Jurkat, Clone E6-1 (cell line): ENCODE results near the gene UCN. TPM values are rescaled to one million over a fixed set of nuclear protein-coding genes. Genes with fewer than 3 reads are reported as not detected.
"Not testable (repeated sequence)": the region's sequence is repeated elsewhere in the genome, so short reads cannot be mapped to it uniquely, and the experiment has no call there.

Experiments used
- DNase-seq: peaks from one replicate; pipeline ENCODE4 v3.0.0-alpha.2; 2011; ENCODE audit warnings: low read depth, low spot score
- H3K4me3 ChIP-seq: 2 replicates; pipeline ENCODE4 v1.5.1; 2011; ENCODE audit warnings: mild to moderate bottlenecking, low read length, control low read depth, moderate library complexity
- polyA plus RNA-seq: library from polyadenylated mRNA; unstranded; fragments of >200 nt; gene quantifications from one replicate; pipeline ENCODE4 v1.2.1, GENCODE V29; 2012; ENCODE audit warnings: missing spikeins; ENCODE audit not compliant: insufficient read length, insufficient read depth

Gene UCN
- polyA plus RNA-seq = 1.1 TPM

DNA sequence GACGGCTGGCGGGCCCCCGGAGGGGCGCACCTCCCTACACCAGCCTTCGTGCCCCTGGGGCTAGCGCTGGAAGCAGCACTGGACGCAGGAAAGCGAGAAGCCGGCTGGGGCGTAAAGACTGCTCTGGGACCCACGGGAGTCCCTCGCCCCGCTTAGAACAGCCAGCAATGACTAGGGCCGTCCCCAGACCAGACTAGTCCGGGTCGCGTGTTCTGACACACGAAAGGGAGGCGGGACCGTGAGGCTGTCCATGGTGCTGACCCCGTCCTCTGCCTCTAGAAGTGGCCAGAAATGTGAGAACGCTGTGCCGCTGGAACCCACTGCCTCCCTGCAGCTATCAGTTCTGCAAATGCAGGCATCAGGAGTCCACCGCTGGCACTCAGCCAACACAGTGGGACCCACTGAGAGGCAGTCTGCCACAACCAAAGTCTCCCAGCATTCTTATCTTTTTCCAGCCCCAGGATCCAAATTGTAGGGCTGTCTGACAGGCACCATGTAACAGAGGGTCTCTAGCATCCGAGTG lies at the start of gene UCN:
Gene UCN (minus strand): TSS at position 87 of the 523 bp plus-strand sequence. CDS start 550 bp downstream, outside the sequence.
- DNase-seq = no peak
- H3K4me3 ChIP-seq = no peak within 1 kb of the TSS

DNA sequence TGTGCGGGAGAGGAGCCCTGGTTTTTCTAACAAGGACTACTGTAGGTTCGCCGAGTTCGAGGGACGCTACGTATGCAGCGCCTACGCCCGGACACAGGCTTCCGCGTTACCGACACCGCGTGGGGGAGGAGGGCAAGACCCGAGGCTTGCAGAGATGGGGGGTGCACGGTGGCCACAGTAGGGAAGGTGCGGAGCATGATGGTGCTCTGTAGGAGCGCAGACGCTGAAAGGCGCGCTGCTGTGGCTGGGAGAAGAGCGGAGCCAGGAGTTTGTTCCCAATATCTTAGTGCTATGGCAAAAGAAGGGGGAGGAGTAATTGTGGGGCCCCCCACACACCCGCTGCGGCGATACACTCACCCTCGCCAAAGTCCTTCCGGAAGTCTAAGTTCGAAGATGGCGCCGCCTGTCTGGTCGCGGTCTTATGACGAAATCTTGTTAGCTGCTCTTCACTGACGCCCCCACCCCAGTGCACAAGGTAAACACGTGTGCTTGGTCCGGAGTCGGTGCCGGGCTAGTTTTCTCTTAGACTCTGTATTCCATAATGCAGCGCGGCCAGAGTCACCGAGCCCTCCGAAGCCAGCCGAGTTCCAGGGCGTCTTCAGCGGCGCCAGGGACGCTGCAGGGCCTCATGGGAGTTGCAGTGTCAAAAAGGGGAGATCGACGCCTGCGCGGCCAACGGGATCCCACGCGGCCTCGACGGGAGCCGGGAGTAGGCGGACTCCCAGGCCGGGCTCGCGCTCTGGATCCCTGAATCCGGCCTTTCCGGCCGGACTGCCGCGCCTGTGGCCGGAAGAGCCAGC lies 48.3 kb upstream of the UCN start, which contains the start of gene GTF3C2:
Gene GTF3C2 (minus strand): TSS at position 383 of the 800 bp plus-strand sequence. CDS start 13,210 bp downstream, outside the sequence.
- peak within 1 kb of the TSS; percentile 99 for H3K4me3 ChIP-seq

DNA sequence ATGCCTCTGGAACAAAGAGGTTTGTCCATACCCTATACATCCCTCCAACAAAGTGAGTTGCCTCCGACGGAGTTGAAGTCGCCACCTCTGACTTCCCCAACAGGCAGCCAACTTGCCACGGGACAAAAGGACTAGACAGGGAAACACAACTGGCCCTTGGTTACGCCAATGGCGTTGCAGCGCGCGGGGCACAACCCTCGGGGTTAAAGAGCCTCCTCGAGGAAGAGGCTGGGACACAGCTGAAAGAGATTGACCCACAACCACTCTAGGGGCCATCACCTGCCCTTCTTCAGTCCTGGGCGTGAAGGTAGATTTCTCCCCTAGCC lies 47.8 kb upstream of the UCN start:
- H3K4me3 ChIP-seq = peak overlapping the region; percentile 99
- no peak for DNase-seq

More for the DNA sequence above, 48.3 kb upstream of the UCN start, which contains the start of gene GTF3C2:
- peak; percentile 94 for DNase-seq

DNA sequence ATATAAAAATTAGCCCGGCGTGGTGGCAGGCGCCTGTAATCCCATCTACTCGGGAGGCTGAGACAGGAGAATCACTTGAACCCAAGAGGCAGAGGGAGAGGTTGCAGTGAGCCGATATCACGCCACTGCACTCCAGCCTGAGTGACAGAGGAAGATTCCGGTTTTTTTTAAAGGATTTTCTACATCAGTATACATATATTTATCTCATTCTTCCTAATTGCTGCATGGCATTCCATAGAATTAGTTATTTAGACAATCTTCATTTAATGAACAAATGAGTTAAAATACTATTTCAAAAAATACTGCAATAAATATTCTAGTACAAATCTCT lies 46.3 kb upstream of the UCN start:
- no peak overlapping the region for H3K4me3 ChIP-seq

GRCh38 chr2:27353762-27354596 lies 45.7 kb upstream of the UCN start:
- no peak for DNase-seq
- H3K4me3 ChIP-seq = no peak overlapping the region

More for the DNA sequence above, 46.3 kb upstream of the UCN start:
- DNase-seq = no peak

GRCh38 chr2:27353386-27353761 lies 45.1 kb upstream of the UCN start:
- DNase-seq, H3K4me3 ChIP-seq: not testable (repeated sequence)

DNA sequence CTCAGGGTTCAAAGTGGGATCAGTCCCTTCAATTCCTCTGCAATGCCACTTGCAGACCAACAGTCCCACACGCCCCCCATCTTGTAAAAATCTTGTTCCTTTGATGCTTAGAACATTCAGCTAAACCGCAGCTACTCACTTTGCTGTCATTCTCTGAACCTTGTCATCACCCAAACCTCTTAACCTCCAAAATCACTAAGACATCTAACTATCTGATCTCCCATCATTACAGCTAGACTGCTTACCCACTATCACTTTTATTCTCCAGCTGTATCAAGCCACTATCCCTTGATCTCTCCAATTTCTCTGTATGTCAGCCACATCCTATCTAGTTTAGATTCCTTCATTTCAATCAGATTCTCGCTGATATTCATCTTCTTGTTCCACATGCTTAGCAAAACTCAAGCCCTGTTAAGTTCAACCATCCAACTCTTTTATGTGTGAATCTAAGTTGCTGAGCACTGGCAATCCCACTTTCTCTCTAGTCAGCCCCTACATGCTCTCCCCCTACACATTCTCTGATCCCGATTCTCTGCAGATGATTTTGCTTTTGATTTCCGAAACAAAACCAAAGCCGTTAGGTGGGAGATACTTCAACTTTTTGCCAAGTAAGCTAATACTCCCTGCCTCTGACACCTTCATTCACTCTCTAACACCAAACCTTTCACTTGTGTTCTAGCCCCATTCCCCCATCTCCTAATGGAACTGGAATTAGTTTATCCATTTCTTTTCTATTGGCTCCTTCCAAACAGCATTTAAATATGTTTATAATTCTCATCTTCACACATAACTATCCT lies 43.8 kb upstream of the UCN start:
- no peak overlapping the region for H3K4me3 ChIP-seq
- peak; percentile 91 for DNase-seq

GRCh38 chr2:27350106-27350693 lies 42.0 kb upstream of the UCN start:
- DNase-seq = no peak
- no peak overlapping the region for H3K4me3 ChIP-seq

DNA sequence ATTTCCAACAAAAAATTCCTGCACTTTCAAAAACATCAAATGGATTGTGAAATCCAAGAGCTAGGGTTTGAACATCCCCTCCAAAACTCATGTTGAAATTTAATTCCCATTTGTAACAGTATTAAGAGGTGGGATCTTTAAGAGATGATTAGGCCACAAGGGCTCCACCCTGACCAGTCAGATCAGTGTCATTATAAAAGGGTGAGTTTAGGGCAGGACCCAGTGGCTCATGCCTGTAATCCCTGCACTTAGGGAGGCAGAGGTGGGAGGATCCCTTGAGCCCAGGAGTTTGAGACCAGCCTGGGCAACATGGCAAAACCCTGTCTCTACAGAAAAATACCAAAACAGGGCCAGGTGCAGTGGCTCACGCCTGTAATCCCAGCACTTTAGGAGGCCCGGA lies 39.4 kb upstream of the UCN start:
- no peak overlapping the region for H3K4me3 ChIP-seq
- no peak for DNase-seq

DNA sequence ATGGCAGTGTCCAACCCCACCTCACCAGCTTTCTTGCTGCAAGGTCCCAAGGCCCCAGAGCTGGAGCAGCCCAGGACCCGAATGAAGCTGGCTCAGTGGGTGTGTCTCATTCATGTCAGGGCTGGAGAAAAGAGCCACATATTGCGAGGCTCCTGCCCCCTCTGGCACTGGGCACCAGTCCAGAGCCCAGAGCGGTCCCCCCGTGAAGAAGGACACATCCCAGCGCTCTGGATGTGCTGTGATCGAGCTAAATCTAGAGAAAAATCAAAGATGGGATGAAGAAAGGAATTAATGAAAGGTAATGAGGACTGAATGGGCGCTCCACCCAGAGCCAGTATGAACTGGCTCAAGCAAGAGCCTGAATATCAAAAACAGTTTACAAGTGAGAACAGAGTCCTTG lies 27.9 kb upstream of the UCN start:
- DNase-seq = no peak
- H3K4me3 ChIP-seq = no peak overlapping the region

DNA sequence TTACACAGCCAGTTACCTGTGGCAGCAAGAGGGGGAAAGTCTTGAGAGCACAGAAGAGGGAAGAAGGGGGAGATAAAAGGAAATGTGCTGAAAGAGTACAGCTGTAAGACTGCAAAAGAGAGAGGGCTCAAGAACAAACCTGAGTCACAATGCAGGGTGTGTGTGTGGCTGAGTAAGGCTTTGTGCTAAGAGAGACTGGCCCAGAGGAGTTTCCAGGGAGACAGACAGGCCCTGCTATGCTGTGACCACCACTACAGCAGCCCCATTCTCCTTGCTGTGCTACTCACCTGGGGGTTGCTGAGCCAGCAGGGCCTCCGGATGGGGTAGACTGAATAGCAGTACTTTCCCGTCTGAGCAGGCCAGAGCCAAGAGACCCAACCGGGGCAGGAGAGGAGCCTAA lies 27.1 kb upstream of the UCN start:
- H3K4me3 ChIP-seq = no peak overlapping the region
- no peak for DNase-seq

DNA sequence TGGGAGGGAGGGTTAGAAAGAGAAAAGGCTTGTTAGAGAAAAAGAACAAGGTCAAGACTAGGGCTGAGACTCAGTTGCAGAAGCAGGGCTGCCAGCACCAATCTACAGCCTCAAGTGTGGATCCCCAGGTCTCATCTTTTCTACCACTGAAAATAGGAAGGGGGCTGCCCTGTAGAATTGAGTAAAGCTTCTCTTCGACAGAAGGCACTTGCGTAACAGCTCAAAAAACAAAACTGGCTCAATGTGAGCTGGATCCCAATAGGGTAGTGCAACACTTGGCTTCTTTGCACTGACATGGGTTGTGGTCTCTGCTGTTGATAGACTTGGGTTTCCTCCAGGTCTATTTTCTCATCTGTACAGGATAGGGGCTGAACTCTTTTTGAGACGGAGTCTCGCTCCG lies 16.5 kb upstream of the UCN start:
- no peak for DNase-seq
- no peak overlapping the region for H3K4me3 ChIP-seq

DNA sequence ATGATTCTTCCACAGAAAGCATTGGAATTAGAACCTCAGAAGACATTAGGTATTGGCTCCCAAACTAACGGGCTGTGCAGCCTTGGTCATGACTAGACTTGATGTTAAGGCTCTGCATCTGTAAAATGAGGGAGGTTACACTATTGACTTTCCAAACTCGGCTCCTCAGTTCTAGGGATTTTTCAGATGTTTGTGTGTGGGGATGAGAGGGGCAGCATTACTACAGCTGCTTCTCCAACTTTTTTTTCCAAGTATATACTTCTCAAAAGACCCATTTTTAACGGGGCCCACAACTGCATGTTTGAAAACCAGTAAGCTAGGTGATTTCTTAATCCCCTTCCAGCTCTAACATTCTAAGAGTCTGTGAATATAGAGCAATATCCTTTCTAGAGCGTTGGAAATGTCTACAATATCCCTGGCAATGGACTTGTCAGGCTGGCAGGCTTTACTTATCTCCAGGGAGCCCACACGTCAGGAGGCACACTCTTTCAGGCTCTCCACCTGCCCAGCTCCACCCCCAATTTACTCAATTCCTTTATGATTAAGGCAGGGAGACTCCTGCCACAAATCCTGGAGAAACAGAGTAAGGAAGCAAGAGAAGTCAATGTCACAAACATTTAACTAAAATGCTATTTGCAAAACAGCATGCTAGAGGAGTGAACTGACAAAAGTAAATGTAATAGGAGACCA lies 15.5 kb upstream of the UCN start:
- peak overlapping the region; percentile 99 for H3K4me3 ChIP-seq
- no peak for DNase-seq

DNA sequence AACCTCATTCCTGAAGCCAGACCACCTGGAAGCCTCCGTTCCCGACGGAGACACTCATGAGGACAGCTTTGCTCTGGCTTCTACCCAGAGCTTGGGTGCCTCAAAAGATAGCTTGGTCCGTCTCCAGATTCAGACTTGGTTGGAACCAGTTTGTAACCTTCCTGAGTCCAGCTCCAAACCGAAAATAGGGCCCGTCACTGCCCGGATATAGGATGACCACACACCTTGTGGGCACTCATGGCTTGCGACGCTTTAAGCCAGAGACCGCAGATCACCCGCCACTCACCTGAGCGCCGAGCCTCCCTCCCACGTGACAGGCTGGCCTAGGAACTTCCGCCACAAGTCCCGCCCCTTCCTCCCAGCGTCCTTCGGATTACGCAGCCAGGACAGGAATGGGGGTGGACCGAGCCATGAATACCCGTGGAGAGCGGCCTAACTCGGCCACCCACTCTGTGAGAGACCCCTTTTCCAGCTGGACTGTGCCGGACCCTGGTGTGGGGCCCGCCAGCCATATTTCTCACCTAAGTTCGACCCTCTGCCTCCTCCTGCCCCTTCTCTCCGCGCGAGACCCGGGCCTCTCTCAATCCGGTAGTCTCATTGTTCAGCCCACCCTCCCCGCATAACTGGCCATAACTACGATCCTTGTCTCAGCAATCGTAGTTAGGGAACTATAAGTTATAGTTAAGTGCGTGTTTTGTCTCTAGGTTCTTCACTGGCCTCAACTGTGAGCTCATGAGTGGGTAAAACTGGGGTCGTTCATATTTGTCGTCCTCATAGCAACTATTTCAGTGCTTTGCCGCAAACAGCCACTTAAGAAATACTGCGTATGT lies 14.7 kb upstream of the UCN start, which contains the start of gene MPV17:
Gene MPV17 (minus strand): TSS at position 332 of the 830 bp plus-strand sequence. CDS start 580 bp downstream, outside the sequence.
- DNase-seq = peak; percentile 77
- peak within 1 kb of the TSS; percentile 99 for H3K4me3 ChIP-seq

- peak overlapping the region; percentile 99 for H3K4me3 ChIP-seq
- DNase-seq = no peak
Observed at GRCh38 chr2:27322301-27322765, 14.1 kb upstream of the UCN start.

DNA sequence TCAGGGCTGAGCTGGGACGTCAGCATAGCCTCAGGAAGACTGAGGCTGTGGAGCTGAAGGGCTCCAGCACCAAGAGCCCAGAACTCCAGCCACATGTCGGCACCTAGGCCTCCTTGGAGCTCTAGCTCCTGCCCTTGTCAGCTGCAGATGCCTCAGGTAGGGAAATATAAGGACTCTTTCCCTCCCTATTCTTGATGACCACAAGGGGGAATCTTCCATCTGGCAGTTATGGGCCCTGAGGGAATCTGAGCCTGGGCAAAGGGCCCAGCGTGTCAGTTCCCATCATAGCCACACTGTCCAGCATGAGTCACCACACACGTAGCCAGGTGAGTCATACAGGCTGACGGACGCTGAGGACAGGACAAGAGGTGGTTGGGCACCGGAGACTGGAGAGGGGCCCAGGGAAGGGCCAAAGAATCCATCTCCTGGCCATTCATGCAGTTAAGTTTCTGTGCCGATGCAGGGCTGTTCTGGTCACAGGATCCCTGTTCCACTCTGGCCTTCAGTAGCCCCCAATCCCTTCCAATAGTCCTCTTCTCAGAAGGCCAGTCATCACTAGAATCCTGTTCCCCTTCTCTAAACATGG lies 12.8 kb upstream of the UCN start:
- DNase-seq = no peak
- no peak overlapping the region for H3K4me3 ChIP-seq

GRCh38 chr2:27319839-27320238 lies 11.6 kb upstream of the UCN start:
- DNase-seq, H3K4me3 ChIP-seq: not testable (repeated sequence)
